ENCODE measurements around the gene RAMP1. TPM values are rescaled to one million over a fixed set of nuclear protein-coding genes. Genes with fewer than 3 reads are reported as not detected.

The RAMP1 gene
- total RNA-seq, 4 donors from 2014 or later: 44.1 to 591 (median 424) TPM

- intact Hi-C loops (cut with DNase I; ENCODE audit: low total_unique reads): no loop called here
- Histone ChIP-seq H3K9me3 (no peaks in the 10 kb centered on the region), H3K4me3 (no peak overlapping the region), H3K36me3 (no peaks in the 10 kb centered on the region), H3K27ac (peak overlapping the region; percentile 98 to 100), H3K4me1 (peaks cover 36 to 46% of the 10 kb centered on the region in 2 donors), H3K27me3 (no peaks in the 10 kb centered on the region)
- DNase-seq: peak in 1 of 2 donors; percentile 29
- no peak for TF ChIP-seq POLR2A (IDR thresholded peaks at IDR 0.05)
- no peak for TF ChIP-seq CTCF (IDR thresholded peaks at IDR 0.05)
Observed at GRCh38 chr2:237883951-237884446, 24.6 kb downstream of the RAMP1 start.

DNA sequence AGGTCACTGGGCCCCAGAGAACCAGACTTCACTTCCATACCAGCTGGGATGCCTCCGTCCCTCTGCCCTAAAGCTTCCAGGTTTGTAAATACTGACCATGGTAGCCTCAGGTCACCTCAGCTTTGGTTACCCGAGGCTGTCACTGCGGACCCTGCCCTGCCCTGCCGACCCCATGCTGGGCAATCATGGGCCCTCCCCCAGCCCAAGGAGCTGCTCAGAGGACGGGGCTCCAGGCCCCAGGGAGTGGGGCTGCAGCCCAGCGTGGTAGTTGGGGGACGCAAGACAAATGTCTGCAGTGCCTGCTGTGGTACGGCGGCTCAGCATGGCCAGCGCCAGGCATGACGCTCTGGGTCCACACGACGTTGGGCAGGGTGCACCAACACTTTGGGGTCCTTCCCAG, 25.3 kb downstream of the RAMP1 start:
- TF ChIP-seq POLR2A (IDR thresholded peaks at IDR 0.05) (no peak), CTCF (IDR thresholded peaks at IDR 0.05) (no peak)
- Histone ChIP-seq H3K9me3 (no peaks in the 10 kb centered on the region), H3K27ac (peak overlapping the region; percentile 98 to 100), H3K4me3 (no peak overlapping the region), H3K4me1 (peaks cover 41 to 46% of the 10 kb centered on the region in 2 donors), H3K27me3 (no peaks in the 10 kb centered on the region), H3K36me3 (no peaks in the 10 kb centered on the region)
- intact Hi-C loops (cut with DNase I; ENCODE audit: low total_unique reads): no loop called here
- DNase-seq: peak in 1 of 2 donors; percentile 31

- H3K27me3 ChIP-seq: no peaks in the 10 kb centered on the region
- no peaks in the 10 kb centered on the region for H3K36me3 ChIP-seq
- peaks cover 41 to 46% of the 10 kb centered on the region in 2 donors for H3K4me1 ChIP-seq
- DNase-seq: peak; percentile 66 to 76
- TF ChIP-seq CTCF (IDR thresholded peaks at IDR 0.05): no peak
- TF ChIP-seq POLR2A (IDR thresholded peaks at IDR 0.05): no peak
- H3K27ac ChIP-seq: peak overlapping the region; percentile 98 to 100
- no peaks in the 10 kb centered on the region for H3K9me3 ChIP-seq
- H3K4me3 ChIP-seq: no peak overlapping the region
- intact Hi-C loops (cut with DNase I; ENCODE audit: low total_unique reads): no loop called here
Observed at GRCh38 chr2:237885111-237885930, 25.9 kb downstream of the RAMP1 start.

DNA sequence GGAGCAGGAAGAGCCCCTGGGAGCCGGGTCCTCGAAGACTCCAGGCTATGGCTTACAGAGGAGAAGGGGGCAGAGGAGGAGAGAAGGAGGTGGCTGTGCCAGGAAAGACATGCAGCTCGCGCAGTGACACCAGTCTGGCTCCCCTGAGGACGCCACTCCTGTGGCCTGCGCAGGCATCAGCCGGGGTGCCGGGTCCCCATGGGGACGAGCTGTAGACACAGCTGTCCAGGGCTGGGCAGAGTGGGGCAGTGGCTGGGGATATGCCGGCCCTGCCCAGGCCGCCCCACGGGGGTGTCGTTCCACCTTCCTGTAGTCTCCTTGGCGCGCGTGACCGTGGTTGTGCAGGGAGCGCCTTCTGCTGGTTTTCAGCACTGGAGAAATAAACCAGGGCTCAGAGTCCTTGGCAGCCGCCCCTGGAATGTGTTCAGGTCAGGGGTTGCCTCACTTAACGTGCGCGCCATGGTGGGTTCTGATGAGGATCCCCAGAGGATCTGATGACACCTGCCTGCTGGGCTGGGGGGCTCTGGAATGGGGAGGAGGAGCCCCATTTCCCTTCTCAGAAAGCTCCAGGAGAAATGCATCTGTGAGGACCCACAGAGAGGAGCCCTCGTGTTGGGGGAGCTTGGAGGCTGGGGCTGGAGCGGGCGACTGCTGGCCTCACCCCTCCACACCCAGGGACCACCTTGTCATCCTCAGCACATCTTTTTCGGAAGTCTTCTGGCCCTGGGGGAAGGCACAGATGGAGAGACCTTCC, 26.7 kb downstream of the RAMP1 start:
- H3K27me3 ChIP-seq: no peaks in the 10 kb centered on the region
- DNase-seq: peak; percentile 94 to 97
- peaks cover 41 to 46% of the 10 kb centered on the region in 2 donors for H3K4me1 ChIP-seq
- no peaks in the 10 kb centered on the region for H3K9me3 ChIP-seq
- H3K36me3 ChIP-seq: no peaks in the 10 kb centered on the region
- peak overlapping the region; percentile 98 to 100 for H3K27ac ChIP-seq
- intact Hi-C loops (cut with DNase I; ENCODE audit: low total_unique reads): no loop called here
- H3K4me3 ChIP-seq: no peak overlapping the region
- peak in 2 of 4 experiments; percentile 42 to 44 for TF ChIP-seq CTCF (IDR thresholded peaks at IDR 0.05)
- peak in 1 of 2 donors; percentile 29 for TF ChIP-seq POLR2A (IDR thresholded peaks at IDR 0.05)
